ENCODE results near the gene MYO18B.

GRCh38 chr22:25751174-25751581 is 9.2 kb downstream of the MYO18B start:
- TF ChIP-seq, protein P1, sequence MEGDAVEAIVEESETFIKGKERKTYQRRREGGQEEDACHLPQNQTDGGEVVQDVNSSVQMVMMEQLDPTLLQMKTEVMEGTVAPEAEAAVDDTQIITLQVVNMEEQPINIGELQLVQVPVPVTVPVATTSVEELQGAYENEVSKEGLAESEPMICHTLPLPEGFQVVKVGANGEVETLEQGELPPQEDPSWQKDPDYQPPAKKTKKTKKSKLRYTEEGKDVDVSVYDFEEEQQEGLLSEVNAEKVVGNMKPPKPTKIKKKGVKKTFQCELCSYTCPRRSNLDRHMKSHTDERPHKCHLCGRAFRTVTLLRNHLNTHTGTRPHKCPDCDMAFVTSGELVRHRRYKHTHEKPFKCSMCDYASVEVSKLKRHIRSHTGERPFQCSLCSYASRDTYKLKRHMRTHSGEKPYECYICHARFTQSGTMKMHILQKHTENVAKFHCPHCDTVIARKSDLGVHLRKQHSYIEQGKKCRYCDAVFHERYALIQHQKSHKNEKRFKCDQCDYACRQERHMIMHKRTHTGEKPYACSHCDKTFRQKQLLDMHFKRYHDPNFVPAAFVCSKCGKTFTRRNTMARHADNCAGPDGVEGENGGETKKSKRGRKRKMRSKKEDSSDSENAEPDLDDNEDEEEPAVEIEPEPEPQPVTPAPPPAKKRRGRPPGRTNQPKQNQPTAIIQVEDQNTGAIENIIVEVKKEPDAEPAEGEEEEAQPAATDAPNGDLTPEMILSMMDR (IDR thresholded peaks at IDR 0.05; ENCODE audit: extremely low read depth in 1 of 2, insufficient read depth in 1 of 2, low read depth in 1 of 2, low read length in 2 of 2): no peak
- TF ChIP-seq POLR2A (IDR thresholded peaks at IDR 0.05; ENCODE audit: low read depth, low read length) (no peak), POLR2AphosphoS5 (IDR thresholded peaks at IDR 0.05; ENCODE audit: insufficient read depth, low read depth, low read length) (no peak), MAX (IDR thresholded peaks at IDR 0.05; ENCODE audit: insufficient read depth, insufficient read length) (no peak)

Data from endothelial cell of umbilical vein (primary cell).